OCI-LY1 (cell line): ENCODE data around the gene METTL9.

Experiments
- H2AFZ ChIP-seq: fragments of 200-600 bp; sonication (generic), shearing (Covaris generic); 2 replicates; pipeline ENCODE4 v1.6.0; 2014; ENCODE audit warnings: antibody characterized with exemption, mild to moderate bottlenecking, low read length
- H3F3A ChIP-seq: fragments of 200-600 bp; sonication (generic), shearing (Covaris generic); 2 replicates; pipeline ENCODE4 v1.6.0; 2014; ENCODE audit warnings: mild to moderate bottlenecking, antibody characterized with exemption, low read length, moderate library complexity; ENCODE audit not compliant: insufficient read depth
- H3K27ac ChIP-seq: fragments of 200-600 bp; sonication (generic); 2 replicates; pipeline ENCODE4 v1.5.1; 2014; ENCODE audit warnings: low read length, mixed run types, mild to moderate bottlenecking, low read depth; ENCODE audit not compliant: poor library complexity, severe bottlenecking
- H3K27me3 ChIP-seq: fragments of 200-600 bp; sonication (generic); 2 replicates; pipeline ENCODE4 v1.6.0; 2014; ENCODE audit warnings: antibody characterized with exemption, mild to moderate bottlenecking, low read length, moderate library complexity; ENCODE audit not compliant: insufficient read depth
- H3K36me3 ChIP-seq: fragments of 200-600 bp; sonication (generic); 2 replicates; pipeline ENCODE4 v1.6.1; 2014; ENCODE audit warnings: mild to moderate bottlenecking, antibody characterized with exemption, low read length, moderate library complexity, mixed read lengths; ENCODE audit not compliant: insufficient read depth
- H3K4me1 ChIP-seq: fragments of 200-600 bp; sonication (generic); 2 replicates; pipeline ENCODE4 v1.5.1; 2014; ENCODE audit warnings: mild to moderate bottlenecking, low read length, moderate library complexity; ENCODE audit not compliant: insufficient read depth, severe bottlenecking
- H3K4me2 ChIP-seq: fragments of 200-600 bp; sonication (generic), shearing (Covaris generic); 2 replicates; pipeline ENCODE4 v1.6.1; 2014; ENCODE audit warnings: low read length
- H3K4me3 ChIP-seq: fragments of 200-600 bp; sonication (generic); 2 replicates; pipeline ENCODE4 v1.5.1; 2014; ENCODE audit warnings: low read length, low read depth, mild to moderate bottlenecking, mixed read lengths; ENCODE audit not compliant: poor library complexity, severe bottlenecking
- H3K79me2 ChIP-seq: fragments of 200-600 bp; shearing (Covaris generic); 2 replicates; pipeline ENCODE4 v1.6.1; 2016; ENCODE audit warnings: mixed run types, low read length, mixed read lengths; ENCODE audit not compliant: insufficient read depth
- H3K9ac ChIP-seq: fragments of 200-600 bp; sonication (generic), shearing (Covaris generic); 2 replicates; pipeline ENCODE4 v1.6.1; 2014; ENCODE audit warnings: mild to moderate bottlenecking, low read length, mixed read lengths
- H3K9me2 ChIP-seq: fragments of 200-600 bp; sonication (generic), shearing (Covaris generic); 2 replicates; pipeline ENCODE4 v1.6.1; 2014; ENCODE audit warnings: low read depth, mild to moderate bottlenecking, low read length, mixed read lengths
- H3K9me3 ChIP-seq: fragments of 200-600 bp; shearing (Covaris generic); 2 replicates; pipeline ENCODE4 v1.6.1; 2014; ENCODE audit warnings: low read length, mixed read lengths
- H4K20me1 ChIP-seq: fragments of 200-600 bp; sonication (generic), shearing (Covaris generic); 2 replicates; pipeline ENCODE4 v1.6.0; 2016; ENCODE audit warnings: mild to moderate bottlenecking, low read length; ENCODE audit not compliant: insufficient read depth
- CTCF ChIP-seq: fragments of 200-600 bp; sonication (generic), shearing (Covaris generic); IDR thresholded peaks from 2 replicates; pipeline ENCODE4 v1.5.1; 2017; ENCODE audit warnings: mild to moderate bottlenecking, antibody characterized with exemption, low read length, moderate library complexity, mixed read lengths
- EZH2 ChIP-seq: fragments of 200-600 bp; sonication (generic), shearing (Covaris generic); IDR thresholded peaks from 2 replicates; pipeline ENCODE4 v1.8.0; 2017; ENCODE audit warnings: borderline replicate concordance, mixed run types, mild to moderate bottlenecking, antibody characterized with exemption, low read length, moderate library complexity, mixed read lengths

The METTL9 gene

GRCh38 chr16:21650521-21650920 is 51.1 kb downstream of the METTL9 start:
- Histone ChIP-seq H3K4me1 (peaks cover 49% of the 10 kb centered on the region), H3K27me3 (no peaks in the 10 kb centered on the region), H3F3A (peaks cover 8% of the 10 kb centered on the region), H3K9me3 (no peaks in the 10 kb centered on the region), H3K36me3 (peaks cover 10% of the 10 kb centered on the region; the same call in 1 of the 2 replicates), H2AFZ (no peak overlapping the region), H3K4me3 (no peak overlapping the region), H3K27ac (no peak overlapping the region), H3K9me2 (no peaks in the 10 kb centered on the region), H3K79me2 (no peaks in the 10 kb centered on the region), H4K20me1 (no peaks in the 10 kb centered on the region), H3K9ac (no peak overlapping the region), H3K4me2 (no peak overlapping the region)
- TF ChIP-seq CTCF (no peak), EZH2 (no peak)

GRCh38 chr16:21651515-21651914 is 52.1 kb downstream of the METTL9 start:
- no peaks in the 10 kb centered on the region for H3K79me2 ChIP-seq
- no peaks in the 10 kb centered on the region for H3K9me2 ChIP-seq
- H3K4me2 ChIP-seq, result no peak overlapping the region
- no peaks in the 10 kb centered on the region for H3K27me3 ChIP-seq
- H3K4me3 ChIP-seq, result no peak overlapping the region
- H3K9ac ChIP-seq, result no peak overlapping the region
- H3K9me3 ChIP-seq, result no peaks in the 10 kb centered on the region
- H3K27ac ChIP-seq, result no peak overlapping the region
- H3K36me3 ChIP-seq, result peaks cover 19% of the 10 kb centered on the region; the same call in 1 of the 2 replicates
- no peaks in the 10 kb centered on the region for H4K20me1 ChIP-seq
- H3K4me1 ChIP-seq, result peaks cover 49% of the 10 kb centered on the region
- TF ChIP-seq CTCF, result no peak
- TF ChIP-seq EZH2, result no peak
- peaks cover 4% of the 10 kb centered on the region for H3F3A ChIP-seq
- H2AFZ ChIP-seq, result no peak overlapping the region

- Histone ChIP-seq H3K27ac (no peak within 1 kb of the TSS), H3K9ac (no peak within 1 kb of the TSS), H3K79me2 (no peaks in the 10 kb centered on the region), H2AFZ (no peak within 1 kb of the TSS), H4K20me1 (no peaks in the 10 kb centered on the region), H3K36me3 (peaks cover 21% of the 10 kb centered on the region; the same call in 1 of the 2 replicates), H3K4me2 (no peak within 1 kb of the TSS), H3F3A (peaks cover 10% of the 10 kb centered on the region), H3K4me1 (peaks cover 49% of the 10 kb centered on the region), H3K27me3 (no peaks in the 10 kb centered on the region), H3K4me3 (no peak within 1 kb of the TSS), H3K9me2 (no peaks in the 10 kb centered on the region), H3K9me3 (no peaks in the 10 kb centered on the region)
- TF ChIP-seq EZH2 (no peak), CTCF (no peak)
Measured at GRCh38 chr16:21652453-21652852, 53.1 kb downstream of the METTL9 start, which contains the start of gene IGSF6. Gene IGSF6, minus strand, starts transcription at chr16:21652608. Its CDS starts 10 bp downstream, at chr16:21652598.
